AG04449 (cell line): Measurements from ENCODE around the gene MAX.

Source experiments
- CTCF ChIA-PET: fragments of 350-600 bp; formaldehyde crosslinking; extraction: SDS; loops from one replicate; lab custom pipeline; 2021; ENCODE audit warnings: antibody characterized with exemption; lab: Yijun Ruan, JAX
- POLR2A ChIA-PET: fragments of 400-600, 350-600 bp; formaldehyde crosslinking; extraction: SDS; loops from one replicate; lab custom pipeline; 2020; ENCODE audit warnings: antibody characterized with exemption, inconsistent platforms; lab: Yijun Ruan, JAX
- DNase-seq: peaks from one replicate; pipeline ENCODE4 v3.0.0-alpha.2; 2010; ENCODE audit warnings: low read depth, low spot score
- H3K4me3 ChIP-seq: 2 replicates; pipeline ENCODE4 v1.5.1; 2011; ENCODE audit warnings: low read depth, mild to moderate bottlenecking, control low read depth, low read length
- CTCF ChIP-seq: IDR thresholded peaks from one replicate; pipeline ENCODE4 v1.5.1; 2011; ENCODE audit warnings: mild to moderate bottlenecking, moderate library complexity, low read length, control low read depth, inconsistent platforms; ENCODE audit not compliant: insufficient read depth; ENCODE audit errors: missing control alignments

MAX gene

GRCh38 chr14:65028937-65029336, 73.4 kb downstream of the MAX start:
- no peak for DNase-seq
- H3K4me3 ChIP-seq = no peak overlapping the region
- CTCF ChIA-PET = interaction anchor here (0.6 to 2.9 kb wide), 2 partner anchors 8 to 9 kb away, joined by 3 to 13 read pairs; no protein-coding TSS in a partner anchor
- TF ChIP-seq CTCF = no peak
- POLR2A ChIA-PET = no interaction called here

GRCh38 chr14:65027127-65027799, 75.1 kb downstream of the MAX start:
- ChIA-PET POLR2A (no interaction called here), CTCF (no interaction called here)
- TF ChIP-seq CTCF = no peak
- H3K4me3 ChIP-seq = no peak overlapping the region
- DNase-seq = no peak

- TF ChIP-seq CTCF = no peak
- no peak overlapping the region for H3K4me3 ChIP-seq
- DNase-seq = no peak
- POLR2A ChIA-PET = no interaction called here
- CTCF ChIA-PET = no interaction called here
These were observed 75.8 kb downstream of the MAX start for GRCh38 chr14:65026526-65026925.

GRCh38 chr14:65025818-65026217, 76.5 kb downstream of the MAX start:
- DNase-seq = no peak
- no peak overlapping the region for H3K4me3 ChIP-seq
- CTCF ChIA-PET = interaction anchor here (11.9 kb wide), 1 partner anchor 39 kb away, joined by 277 read pairs; the partner anchor contains the start of gene FNTB
- POLR2A ChIA-PET = no interaction called here
- no peak for TF ChIP-seq CTCF
